HCT116 (cell line): Measurements from ENCODE around the gene ATP7B. TPM values are rescaled to one million over a fixed set of nuclear protein-coding genes. Genes with fewer than 3 reads are reported as not detected.
A peak's percentile ranks its signal among the peaks of the same experiment; 100 is the strongest.

Experiments used
- ATAC-seq: fragments of 200-7000 bp; cut with Tn5 transposase; 2 replicates; pipeline ENCODE4 v1.9.1; 2020; ENCODE audit warnings: mild to moderate bottlenecking, moderate library complexity
- BruUV-seq: library from RNA; stranded (reverse); fragments of 400-500 nt; replicated peaks from 2 replicates; lab custom pipeline; 2021; lab: Mats Ljungman, UMichigan
- CTCF ChIA-PET: fragments of 300-600 bp; sonication (Branson Sonifier 250); formaldehyde crosslinking; loops from one replicate; lab custom pipeline; 2021; ENCODE audit warnings: antibody characterized with exemption; lab: Charles Lee
- POLR2A ChIA-PET: fragments of 300-600, 350-600 bp; sonication (Branson Sonifier 250); formaldehyde crosslinking; loops from one replicate; lab custom pipeline; 2021; ENCODE audit warnings: antibody characterized with exemption; lab: Charles Lee
- RAD21 ChIA-PET, 2 experiments: fragments of 300-600 bp; sonication (Branson Sonifier 250); formaldehyde crosslinking; loops; one replicate each; lab custom pipeline; 2023; ENCODE audit warnings: low total read pairs in 2 of 2; ENCODE audit not compliant: uncharacterized antibody in 2 of 2, unreplicated experiment in 2 of 2, low non-redundant PET in 1 of 2; lab: Charles Lee
- DNase-seq: peaks from one replicate; pipeline ENCODE4 v3.0.0-alpha.2; 2010; ENCODE audit warnings: low read depth, low spot score
- H2AFZ ChIP-seq: fragments of 200-600 bp; shearing (Covaris generic), sonication (generic); 2 replicates; pipeline ENCODE4 v1.6.1; 2017; ENCODE audit warnings: low read depth, mixed run types, mixed read lengths, antibody characterized with exemption, low read length; ENCODE audit not compliant: poor library complexity, severe bottlenecking
- H3K27ac ChIP-seq: 2 replicates; pipeline ENCODE4 v1.5.1; 2012; ENCODE audit warnings: low read depth, low read length
- H3K27me3 ChIP-seq: fragments of 200-600 bp; sonication (generic); 2 replicates; pipeline ENCODE4 v1.6.1; 2016; ENCODE audit warnings: mixed run types, low read length, mixed read lengths; ENCODE audit not compliant: insufficient read depth
- H3K36me3 ChIP-seq, 2 experiments: fragments of 200-500 bp in 1 of 2; fragments of 200-600 bp in 1 of 2; sonication (Bioruptor generic) in 1 of 2; sonication (generic) in 1 of 2; 2 replicates each; pipeline versions ENCODE4 v1.5.1 to v1.6.1; 2014 to 2016; ENCODE audit warnings: low read length in 2 of 2, inconsistent platforms in 1 of 2, mixed read lengths in 1 of 2, mixed run types in 1 of 2; ENCODE audit not compliant: insufficient read depth in 2 of 2, control insufficient read depth in 1 of 2
- H3K4me1 ChIP-seq, 2 experiments: fragments of 200-600 bp in 1 of 2; sonication (generic) in 1 of 2; 2 replicates each; pipeline versions ENCODE4 v1.5.1 to v1.6.1; 2012 to 2017; ENCODE audit warnings: low read length in 2 of 2, inconsistent platforms in 1 of 2, mild to moderate bottlenecking in 1 of 2, mixed read lengths in 1 of 2, mixed run types in 1 of 2, moderate library complexity in 1 of 2; ENCODE audit not compliant: insufficient read depth in 2 of 2, control insufficient read depth in 1 of 2
- H3K4me2 ChIP-seq: fragments of 200-600 bp; sonication (generic); 2 replicates; pipeline ENCODE4 v1.6.1; 2017; ENCODE audit warnings: mixed run types, low read length, mixed read lengths
- H3K4me3 ChIP-seq, 2 experiments: fragments of 200-600 bp in 1 of 2; sonication (generic) in 1 of 2; replicated peaks in 1 of 2; 2 replicates each; pipeline ENCODE4 v1.5.1; 2011 to 2016; ENCODE audit warnings: low read length in 2 of 2, control low read depth in 1 of 2, low read depth in 1 of 2, mild to moderate bottlenecking in 1 of 2, mixed read lengths in 1 of 2, mixed run types in 1 of 2
- H3K79me2 ChIP-seq: fragments of 200-600 bp; sonication (generic); 2 replicates; pipeline ENCODE4 v1.6.1; 2017; ENCODE audit warnings: mild to moderate bottlenecking, mixed run types, low read length, moderate library complexity, mixed read lengths; ENCODE audit not compliant: insufficient read depth
- H3K9ac ChIP-seq: fragments of 200-600 bp; sonication (generic); 2 replicates; pipeline ENCODE4 v1.6.1; 2016; ENCODE audit warnings: low read length, mixed read lengths
- H3K9me2 ChIP-seq: fragments of 200-600 bp; sonication (generic), shearing (Covaris generic); 2 replicates; pipeline ENCODE4 v1.6.1; 2017; ENCODE audit warnings: mixed run types, mild to moderate bottlenecking, moderate library complexity; ENCODE audit not compliant: insufficient read depth
- H3K9me3 ChIP-seq, 2 experiments: fragments of 200-500 bp in 1 of 2; fragments of 200-600 bp in 1 of 2; sonication (Bioruptor generic) in 1 of 2; sonication (generic) in 1 of 2; 2 replicates each; pipeline ENCODE4 v1.6.1; 2014 to 2017; ENCODE audit warnings: low read length in 2 of 2, mixed read lengths in 2 of 2, inconsistent platforms in 1 of 2, low read depth in 1 of 2, mild to moderate bottlenecking in 1 of 2, mixed run types in 1 of 2, moderate library complexity in 1 of 2; ENCODE audit not compliant: control insufficient read depth in 1 of 2, insufficient read depth in 1 of 2
- H4K20me1 ChIP-seq: fragments of 200-600 bp; sonication (generic), shearing (Covaris generic); 2 replicates; pipeline ENCODE4 v1.6.1; 2017; ENCODE audit warnings: mixed run types, mild to moderate bottlenecking, moderate library complexity; ENCODE audit not compliant: insufficient read depth
- CEBPB ChIP-seq: IDR thresholded peaks from 2 replicates; pipeline ENCODE4 v1.6.1; 2012; ENCODE audit warnings: low read depth
- JUND ChIP-seq: IDR thresholded peaks from 2 replicates; pipeline ENCODE4 v1.6.1; 2012
- RAD21 ChIP-seq: IDR thresholded peaks from 2 replicates; pipeline ENCODE4 v1.6.1; 2012; ENCODE audit warnings: low read depth, mild to moderate bottlenecking
- intact Hi-C: fragments of 100-400 bp; cut with micrococcal nuclease; formaldehyde crosslinking; loops from 2 replicates; pipeline ENCODE4 v1.10.0; 2022
- total RNA-seq: library from RNA; stranded (reverse); gene quantifications from one replicate; pipeline ENCODE4 v1.2.1, GENCODE V29; 2021; ENCODE audit not compliant: unreplicated experiment
- TF ChIP-seq, protein P1 (sequence below), 3 experiments: fragments of 200-600 bp in 1 of 3; sonication (generic) in 1 of 3; IDR thresholded peaks in 2 of 3; conservative IDR thresholded peaks in 1 of 3; 2 replicates each; pipeline ENCODE4 v1.5.1; 2012 to 2017; ENCODE audit warnings: low read depth in 2 of 3, low read length in 2 of 3, antibody characterized with exemption in 1 of 3, borderline replicate concordance in 1 of 3, control low read depth in 1 of 3, mild to moderate bottlenecking in 1 of 3, mixed read lengths in 1 of 3, mixed run types in 1 of 3, moderate library complexity in 1 of 3; ENCODE audit not compliant: insufficient read depth in 1 of 3

ATP7B gene
- total RNA-seq, 1 experiment from 2014 or later: 10.3 TPM

DNA sequence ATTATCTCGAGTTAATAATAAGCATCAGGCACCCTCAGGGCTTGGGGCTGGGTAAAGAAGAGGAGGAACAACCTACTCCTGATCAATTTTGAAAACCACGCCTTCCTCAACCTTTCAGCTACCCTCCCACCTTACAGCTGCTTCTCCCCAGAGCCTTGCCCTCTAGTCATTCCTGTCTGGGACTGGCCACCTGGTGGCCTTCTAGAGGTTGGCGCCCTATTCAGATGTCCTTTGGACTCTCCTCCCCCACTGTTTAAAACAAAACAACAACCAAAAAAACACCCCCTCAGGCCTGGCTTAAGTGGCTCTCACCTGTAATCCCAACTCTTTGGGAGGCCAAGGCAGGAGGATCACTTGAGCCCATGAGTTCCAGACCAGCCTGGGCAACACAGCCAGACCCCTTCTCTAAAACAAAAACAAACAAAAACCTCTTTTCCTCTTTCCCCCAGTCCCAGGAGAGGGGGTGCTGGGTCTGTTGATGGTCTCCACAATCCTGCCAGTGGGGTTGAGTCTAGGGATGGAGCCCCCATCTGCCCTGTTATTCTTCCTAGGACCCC lies 87.2 kb downstream of the ATP7B start:
- intact Hi-C loops: no loop called here

More for the DNA sequence above, 87.2 kb downstream of the ATP7B start:
- ChIA-PET CTCF (interaction anchor here (1.2 to 1.4 kb wide), 3 partner anchors 10 to 108 kb away, joined by 3 to 5 read pairs (median 4); no protein-coding TSS in a partner anchor), POLR2A (no interaction called here), RAD21 (no interaction called here)
- TF ChIP-seq CEBPB (no peak), JUND (no peak), RAD21 (peak; percentile 19)
- TF ChIP-seq, protein P1, sequence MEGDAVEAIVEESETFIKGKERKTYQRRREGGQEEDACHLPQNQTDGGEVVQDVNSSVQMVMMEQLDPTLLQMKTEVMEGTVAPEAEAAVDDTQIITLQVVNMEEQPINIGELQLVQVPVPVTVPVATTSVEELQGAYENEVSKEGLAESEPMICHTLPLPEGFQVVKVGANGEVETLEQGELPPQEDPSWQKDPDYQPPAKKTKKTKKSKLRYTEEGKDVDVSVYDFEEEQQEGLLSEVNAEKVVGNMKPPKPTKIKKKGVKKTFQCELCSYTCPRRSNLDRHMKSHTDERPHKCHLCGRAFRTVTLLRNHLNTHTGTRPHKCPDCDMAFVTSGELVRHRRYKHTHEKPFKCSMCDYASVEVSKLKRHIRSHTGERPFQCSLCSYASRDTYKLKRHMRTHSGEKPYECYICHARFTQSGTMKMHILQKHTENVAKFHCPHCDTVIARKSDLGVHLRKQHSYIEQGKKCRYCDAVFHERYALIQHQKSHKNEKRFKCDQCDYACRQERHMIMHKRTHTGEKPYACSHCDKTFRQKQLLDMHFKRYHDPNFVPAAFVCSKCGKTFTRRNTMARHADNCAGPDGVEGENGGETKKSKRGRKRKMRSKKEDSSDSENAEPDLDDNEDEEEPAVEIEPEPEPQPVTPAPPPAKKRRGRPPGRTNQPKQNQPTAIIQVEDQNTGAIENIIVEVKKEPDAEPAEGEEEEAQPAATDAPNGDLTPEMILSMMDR (IDR thresholded peaks at IDR 0.05 in 2 of 3, conservative IDR thresholded peaks at IDR 0.05 in 1 of 3; ENCODE audit: borderline replicate concordance in 1 of 3, insufficient read depth in 1 of 3, low read depth in 2 of 3, low read length in 2 of 3): peak in 2 of 3 experiments; percentile 57 to 61; a peak in 4 of 6 replicates
- Histone ChIP-seq H3K27ac (no peak overlapping the region), H3K27me3 (no peaks in the 10 kb centered on the region), H3K9me2 (no peaks in the 10 kb centered on the region), H3K9me3 (no peaks in the 10 kb centered on the region), H4K20me1 (no peaks in the 10 kb centered on the region), H3K4me1 (peaks cover 5% of the 10 kb centered on the region in 2 experiments; a peak in 2 of 4 replicates), H2AFZ (no peak overlapping the region), H3K9ac (no peak overlapping the region), H3K79me2 (no peaks in the 10 kb centered on the region), H3K4me2 (no peak overlapping the region), H3K4me3 (no peak overlapping the region), H3K36me3 (no peaks in the 10 kb centered on the region)
- ATAC-seq (peak; percentile 97), DNase-seq (peak; percentile 13)
- no TSS peak for BruUV-seq
